Measurements from ENCODE around the gene B3GAT1. TPM values are rescaled to one million over a fixed set of nuclear protein-coding genes. Genes with fewer than 3 reads are reported as not detected.

The B3GAT1 gene
- total RNA-seq, 1 experiment from 2014 or later, result 0.10 TPM

- in situ Hi-C loops (cut with HindIII; ENCODE audit: low pct_unique_long_range_greater_than_20kb, low sequenced_read_pairs), result no loop called here
- BruUV-seq (replicated peaks), result no TSS peak
- POLR2A ChIA-PET, result no interaction called here
- intact Hi-C loops (cut with micrococcal nuclease; ENCODE audit: unreplicated experiment), result no loop called here
- CTCF ChIA-PET, result no interaction called here
- TF ChIP-seq CTCF (IDR thresholded peaks at IDR 0.05), result no peak
- TF ChIP-seq TCF7L2 (IDR thresholded peaks at IDR 0.05; ENCODE audit: low read depth, low read length), result no peak
- no peak for TF ChIP-seq POLR2AphosphoS5 (IDR thresholded peaks at IDR 0.05; ENCODE audit: low read depth, low read length)
- DNase-seq (ENCODE audit: low read depth, low spot score) (no peak), ATAC-seq (no peak)
- Histone ChIP-seq H3K4me3 (ENCODE audit: low read depth in 2 of 2, low read length in 2 of 2) (no peak overlapping the region), H3K27me3 (ENCODE audit: control insufficient read depth, insufficient read depth, low read length) (peaks cover 7% of the 10 kb centered on the region; the same call in 1 of the 2 replicates), H3K9me3 (ENCODE audit: control insufficient read depth, insufficient read depth, low read depth, low read length) (no peaks in the 10 kb centered on the region), H3K27ac (ENCODE audit: low read length) (no peak overlapping the region), H3K4me1 (ENCODE audit: control insufficient read depth, insufficient read depth, low read length) (no peaks in the 10 kb centered on the region), H3K36me3 (ENCODE audit: control insufficient read depth, insufficient read depth, low read length) (no peaks in the 10 kb centered on the region)
These were observed 28.8 kb upstream of the B3GAT1 start for GRCh38 chr11:134440851-134441250.

- no TSS peak for BruUV-seq (replicated peaks)
- intact Hi-C loops (cut with micrococcal nuclease; ENCODE audit: unreplicated experiment), result no loop called here
- TF ChIP-seq SIN3A (IDR thresholded peaks at IDR 0.05; ENCODE audit: borderline replicate concordance, insufficient read depth, low read depth, low read length) (no peak), TCF7L2 (IDR thresholded peaks at IDR 0.05; ENCODE audit: low read depth, low read length) (no peak), CTCF (IDR thresholded peaks at IDR 0.05) (no peak), REST (IDR thresholded peaks at IDR 0.05; ENCODE audit: insufficient read depth in 1 of 2, low read depth in 2 of 2, low read length in 1 of 2) (no peak)
- Histone ChIP-seq H3K36me3 (ENCODE audit: control insufficient read depth, insufficient read depth, low read length) (no peaks in the 10 kb centered on the region), H3K4me3 (ENCODE audit: low read depth in 2 of 2, low read length in 2 of 2) (no peak overlapping the region), H3K27me3 (ENCODE audit: control insufficient read depth, insufficient read depth, low read length) (peaks cover 7% of the 10 kb centered on the region; the same call in 1 of the 2 replicates), H3K9me3 (ENCODE audit: control insufficient read depth, insufficient read depth, low read depth, low read length) (no peaks in the 10 kb centered on the region), H3K4me1 (ENCODE audit: control insufficient read depth, insufficient read depth, low read length) (no peaks in the 10 kb centered on the region), H3K27ac (ENCODE audit: low read length) (no peak overlapping the region)
- in situ Hi-C loops (cut with HindIII; ENCODE audit: low pct_unique_long_range_greater_than_20kb, low sequenced_read_pairs), result no loop called here
- POLR2A ChIA-PET, result no interaction called here
- DNase-seq (ENCODE audit: low read depth, low spot score) (no peak), ATAC-seq (0 out of 2 replicates have a peak, but pooled peaks have one; percentile 19)
- CTCF ChIA-PET, result no interaction called here
These were observed 26.8 kb upstream of the B3GAT1 start for GRCh38 chr11:134438542-134439537.
